HG02938 (cell line): ENCODE measurements around the gene RNF135.
"Not testable (repeated sequence)": the region's sequence is repeated elsewhere in the genome, so short reads cannot be mapped to it uniquely, and the experiment has no call there.

ENCODE experiments used
- ATAC-seq: cut with Tn5 transposase; IDR thresholded peaks from one replicate; pipeline ENCODE4 v1.9.1; 2021; ENCODE audit warnings: mild to moderate bottlenecking, moderate library complexity; ENCODE audit not compliant: unreplicated experiment

Gene RNF135

DNA sequence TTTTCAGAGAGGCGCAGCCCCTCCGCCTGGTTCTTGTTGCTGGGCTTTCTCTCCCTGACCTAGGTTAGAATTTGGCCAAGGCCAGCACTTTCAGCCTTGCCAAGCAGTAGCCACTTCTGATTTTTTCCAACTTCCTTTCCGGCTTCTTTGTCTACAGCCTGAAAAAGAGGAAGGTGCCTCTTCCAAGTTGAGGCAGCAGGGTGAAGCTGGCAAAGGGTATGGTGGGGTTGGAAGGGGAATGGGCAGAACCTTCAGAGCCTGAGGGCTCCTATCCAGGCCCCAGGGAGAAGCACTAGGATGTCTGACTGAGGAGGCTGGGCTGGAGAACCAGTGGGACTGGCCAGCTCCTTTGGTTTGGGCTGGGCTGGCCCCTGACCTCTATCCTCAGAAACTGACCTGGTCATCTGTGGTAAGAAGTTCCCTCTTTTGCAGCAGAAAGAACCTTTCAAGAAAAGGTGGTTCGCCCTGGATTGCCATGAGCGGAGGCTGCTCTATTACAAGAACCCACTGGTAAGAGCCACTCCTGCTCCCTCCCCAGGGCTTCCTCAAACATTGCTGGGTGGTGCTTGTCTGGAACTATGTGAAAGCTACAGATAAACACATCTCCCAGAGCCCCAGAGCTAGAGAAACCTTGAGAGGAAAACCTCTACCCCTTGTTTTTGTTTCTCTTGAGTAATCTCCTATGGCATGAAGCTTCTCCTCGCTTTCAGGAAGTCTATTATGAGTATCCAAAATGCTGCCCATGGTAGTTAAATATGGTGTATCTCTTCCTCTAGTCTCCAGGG is 16.6 kb upstream of the RNF135 start:
- no peak for ATAC-seq

DNA sequence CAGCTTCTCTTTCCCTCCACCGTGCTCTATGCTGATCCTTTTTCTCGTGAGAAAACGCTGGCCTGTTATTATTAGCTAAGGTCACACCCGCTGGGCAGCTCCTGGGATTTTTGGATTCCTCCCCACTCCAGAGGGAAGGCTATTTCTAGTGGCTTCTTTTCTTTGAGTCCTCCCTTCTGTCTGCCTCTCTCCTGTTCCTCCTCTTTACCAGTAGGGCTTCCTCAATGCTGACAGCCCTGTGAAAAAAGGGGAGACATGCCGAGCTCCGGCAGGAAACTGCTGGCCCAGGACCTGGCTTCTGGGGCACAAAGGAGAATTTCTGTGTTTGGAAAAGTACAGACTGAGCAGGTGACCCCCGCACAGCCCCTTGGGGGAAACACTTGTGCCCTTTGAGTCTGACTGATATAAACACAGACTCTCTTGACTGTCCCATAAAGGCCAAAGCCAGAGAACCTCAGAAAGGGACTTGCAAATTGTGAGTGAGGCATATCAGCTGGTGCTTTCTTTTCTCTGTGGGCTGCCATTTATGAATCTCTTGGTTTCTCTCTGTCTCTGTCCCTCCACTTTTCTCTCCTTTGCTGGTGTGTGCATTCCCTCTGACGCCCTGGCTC is 14.0 kb upstream of the RNF135 start:
- ATAC-seq = no peak

DNA sequence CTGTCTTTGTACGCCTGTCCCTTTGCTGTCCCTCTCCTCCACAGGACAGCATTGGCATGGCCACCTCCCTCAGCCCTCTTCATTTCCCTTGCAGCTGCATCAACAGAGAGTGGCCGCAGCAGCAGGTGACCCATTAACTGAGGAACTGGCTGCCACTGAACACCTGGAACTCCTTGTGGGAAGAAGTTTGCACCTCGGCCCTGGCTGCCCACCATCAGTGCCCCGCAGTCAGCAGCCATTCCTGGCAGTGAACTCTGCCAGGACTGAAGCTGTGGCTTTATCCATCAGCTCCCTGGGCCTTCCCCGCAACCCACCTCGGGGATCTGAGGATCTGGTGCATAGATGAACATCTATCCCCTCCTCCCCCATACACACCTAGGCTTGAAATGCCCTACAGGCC is 13.1 kb upstream of the RNF135 start:
- ATAC-seq = no peak

DNA sequence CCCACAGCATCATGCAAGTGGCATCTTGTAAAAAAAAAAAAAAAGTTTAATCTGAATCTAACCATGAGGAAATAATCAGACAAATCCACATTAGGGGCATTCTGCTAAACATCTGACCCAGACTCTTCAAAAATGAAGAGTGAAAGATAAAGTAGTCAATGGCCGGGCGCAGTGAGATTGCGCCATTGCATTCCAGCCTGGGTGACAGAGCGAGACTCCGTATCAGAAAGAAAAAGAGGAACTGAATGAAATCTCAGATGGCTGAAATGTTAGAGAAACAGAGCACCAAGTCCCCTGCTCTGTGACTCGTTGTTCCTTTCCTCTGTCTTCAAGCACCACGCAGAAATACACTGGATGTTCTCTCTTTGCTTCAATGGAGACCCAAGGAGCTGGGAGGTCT is 12.7 kb upstream of the RNF135 start:
- peak; percentile 51 for ATAC-seq

DNA sequence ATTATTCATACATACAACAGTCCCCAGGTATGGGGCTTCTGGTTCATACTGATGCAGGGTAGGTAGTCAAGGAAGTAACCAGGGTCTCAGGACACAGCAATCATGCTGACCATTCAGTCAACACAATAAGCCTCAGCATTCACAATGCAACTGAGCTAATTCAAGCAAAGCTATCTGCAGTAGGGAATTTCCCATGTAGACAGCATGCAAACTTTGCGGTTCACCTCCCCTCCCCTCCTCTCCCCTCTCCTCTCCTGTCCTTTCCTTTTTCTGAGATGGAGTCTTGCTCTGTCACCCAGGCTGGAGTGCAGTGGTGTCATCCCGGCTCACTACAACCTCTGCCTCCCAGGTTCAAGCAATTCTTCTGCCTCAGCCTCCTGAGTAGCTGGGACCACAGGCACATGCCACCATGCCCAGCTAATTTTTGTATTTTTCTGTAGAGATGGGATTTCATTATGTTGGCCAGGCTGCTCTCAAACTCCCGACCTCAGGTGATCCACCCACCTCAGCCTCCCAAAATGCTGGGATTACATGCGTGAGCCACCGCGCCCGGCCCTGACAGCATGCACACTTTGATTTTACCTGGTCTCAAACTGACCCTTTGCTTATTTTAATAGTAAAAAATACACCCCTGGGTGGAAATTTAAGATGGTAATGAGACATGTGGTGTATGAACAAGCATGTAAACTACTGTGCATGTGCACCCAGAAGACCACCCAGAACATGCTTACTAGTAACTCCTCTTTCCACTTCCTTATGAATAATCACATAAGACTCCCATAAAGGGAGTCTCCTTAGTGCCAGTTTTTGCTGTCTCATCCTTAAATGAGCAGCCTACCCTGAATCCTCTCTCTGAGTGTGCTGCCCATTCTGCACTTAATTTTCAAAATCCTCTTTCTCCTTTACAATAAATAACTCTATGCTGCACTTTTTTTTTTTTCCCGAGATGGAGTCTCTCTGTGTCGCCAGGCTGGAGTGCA is 9.3 kb upstream of the RNF135 start:
- ATAC-seq = no peak

DNA sequence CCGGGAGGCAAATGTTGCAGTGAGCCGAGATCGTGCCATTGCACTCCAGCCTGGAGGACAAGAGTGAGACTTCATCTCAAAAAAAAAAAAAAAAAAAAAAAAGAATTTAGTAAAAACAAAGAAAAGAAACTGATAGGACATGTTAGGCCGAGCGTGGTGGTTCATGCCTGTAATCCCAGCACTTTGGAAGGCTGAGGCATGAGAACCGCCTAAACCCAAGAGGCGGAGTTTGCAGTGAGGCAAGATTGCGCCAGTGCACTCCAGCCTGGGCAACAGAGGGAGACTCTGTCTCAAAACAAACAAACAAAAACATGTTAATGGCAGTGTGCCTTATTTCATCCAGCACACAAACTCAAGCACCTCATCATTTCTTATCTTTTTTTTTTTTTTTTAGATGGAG is 6.5 kb upstream of the RNF135 start:
- not testable (repeated sequence) for ATAC-seq

DNA sequence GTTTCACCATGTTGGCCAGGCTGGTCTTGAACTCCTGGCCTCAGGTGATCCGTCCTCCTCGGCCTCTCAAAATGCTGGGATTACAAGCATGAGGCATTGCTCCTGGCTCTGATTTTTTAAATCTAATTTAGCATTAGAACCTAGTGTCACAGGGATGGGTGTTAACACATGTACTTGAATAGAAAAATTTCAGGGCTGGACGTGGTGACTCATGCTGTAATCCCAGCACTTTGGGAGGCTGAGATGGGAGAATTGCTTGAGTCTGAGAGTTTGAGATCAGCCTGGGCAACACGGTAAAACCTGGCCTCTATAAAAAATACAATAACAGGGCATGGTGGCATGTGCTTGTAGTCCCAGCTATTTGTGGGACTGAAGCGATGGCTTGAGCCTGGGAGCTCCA is 6.0 kb upstream of the RNF135 start:
- ATAC-seq = no peak

DNA sequence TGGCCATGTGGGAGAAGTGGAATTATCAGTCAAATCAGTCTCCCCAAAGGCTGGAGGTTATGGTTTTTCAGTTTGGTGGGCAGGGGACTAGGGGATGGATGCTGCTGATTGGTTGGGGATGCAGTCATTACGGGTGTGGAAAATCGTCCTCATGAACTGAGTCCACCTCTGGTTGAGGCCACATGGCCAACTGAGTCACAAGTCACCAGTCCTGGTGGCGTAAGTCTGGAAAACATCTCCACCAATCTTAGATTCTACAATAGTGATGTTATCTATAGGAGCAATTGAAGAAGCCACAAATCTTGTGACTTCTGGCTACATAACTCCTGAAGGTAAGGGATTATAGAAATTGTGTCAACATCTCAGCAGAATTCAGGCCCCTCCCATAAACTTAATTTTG is 5.2 kb upstream of the RNF135 start:
- no peak for ATAC-seq

DNA sequence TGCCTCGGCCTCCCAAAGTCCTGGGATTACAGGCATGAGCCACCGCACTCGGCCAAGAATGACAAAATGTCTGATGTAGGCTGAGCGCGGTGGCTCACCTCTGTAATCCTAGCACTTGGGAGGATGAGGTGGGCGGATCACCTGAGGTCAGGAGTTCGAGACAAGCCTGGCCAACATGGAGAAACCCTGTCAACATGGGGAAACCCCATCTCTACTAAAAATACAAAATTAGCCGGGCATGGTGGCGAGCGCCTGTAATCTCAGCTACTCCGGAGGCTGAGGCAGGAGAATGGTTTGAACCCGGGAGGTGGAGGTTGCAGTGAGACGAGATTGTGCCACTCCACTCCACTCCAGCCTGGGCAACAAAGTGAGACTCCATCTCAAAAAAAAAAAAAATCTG is 2.9 kb upstream of the RNF135 start:
- ATAC-seq = not testable (repeated sequence)

DNA sequence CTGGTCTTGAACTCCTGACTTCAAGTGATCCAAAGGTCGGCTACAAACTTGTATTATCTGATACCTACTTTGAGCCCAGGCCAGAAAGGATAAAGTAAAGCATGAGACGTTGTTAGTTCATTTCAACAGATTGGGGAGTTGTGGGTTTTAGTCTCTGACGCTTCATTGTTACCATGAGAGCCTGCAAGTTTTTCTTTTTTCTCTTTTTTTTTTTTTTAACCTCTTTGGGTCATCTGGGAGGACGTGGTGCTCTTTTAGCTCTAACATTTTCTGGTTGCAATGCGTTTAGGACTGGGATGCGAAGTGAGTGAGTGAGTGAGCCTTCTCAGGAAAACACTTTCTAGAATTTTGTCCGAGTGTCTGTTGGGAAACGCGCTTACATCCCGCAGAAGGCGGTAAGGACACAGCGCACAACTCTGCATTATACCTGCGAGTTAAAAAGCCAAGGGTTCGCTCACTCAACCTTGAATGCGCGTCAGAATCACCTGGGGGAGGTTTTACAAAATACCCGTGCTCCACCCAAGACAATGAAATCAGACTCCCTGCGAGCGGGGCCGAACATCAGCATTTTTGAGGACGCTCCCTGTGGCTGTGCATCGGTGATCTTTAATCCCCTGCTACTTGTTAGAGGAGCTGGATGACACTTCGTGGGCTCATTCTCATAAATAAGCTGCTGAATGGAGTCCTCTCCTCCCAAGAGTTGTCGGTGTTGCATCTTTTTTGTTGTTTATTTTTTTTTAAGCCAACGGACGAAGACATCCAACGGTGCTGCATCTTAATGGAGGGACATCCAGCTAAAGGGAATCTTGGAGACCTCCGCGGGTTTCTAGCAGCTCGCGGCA is 629 bp upstream of the RNF135 start:
- ATAC-seq = no peak

DNA sequence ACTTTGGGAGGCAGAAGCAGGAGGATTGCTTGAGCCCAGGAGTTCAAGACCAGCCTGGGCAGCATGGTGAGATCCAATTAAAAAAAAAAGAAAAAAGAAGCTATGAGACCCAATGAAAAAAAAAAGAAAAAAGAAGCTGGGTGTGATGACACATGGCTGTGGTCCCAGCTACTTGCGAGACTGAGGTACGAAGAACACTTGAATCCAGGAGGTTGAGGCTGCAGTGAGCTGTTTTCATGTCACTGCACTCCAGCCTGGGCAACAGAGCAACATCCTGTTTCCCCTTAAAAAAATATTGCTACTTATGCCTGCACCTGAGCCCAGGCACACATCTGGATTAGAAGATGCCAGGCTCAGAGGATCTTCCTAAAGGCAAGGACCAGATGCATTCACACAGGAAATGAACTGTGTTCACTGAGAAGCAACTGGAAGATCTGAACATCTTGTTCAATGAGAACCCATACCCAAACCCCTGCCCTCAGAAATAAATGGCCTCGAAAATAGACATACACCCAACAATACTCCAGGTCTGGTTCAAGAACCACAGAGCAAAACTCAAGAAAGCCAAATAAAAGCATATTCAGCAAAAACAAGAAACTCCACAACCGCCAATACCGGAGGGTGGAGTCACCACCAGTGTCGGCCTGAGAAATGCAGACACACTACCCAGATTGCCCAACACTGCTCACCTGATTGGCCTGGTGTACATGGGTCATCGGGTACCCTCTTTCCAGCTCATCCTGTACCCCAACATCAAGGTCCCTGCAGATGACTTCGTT is 4.4 kb downstream of the RNF135 start:
- ATAC-seq = no peak

DNA sequence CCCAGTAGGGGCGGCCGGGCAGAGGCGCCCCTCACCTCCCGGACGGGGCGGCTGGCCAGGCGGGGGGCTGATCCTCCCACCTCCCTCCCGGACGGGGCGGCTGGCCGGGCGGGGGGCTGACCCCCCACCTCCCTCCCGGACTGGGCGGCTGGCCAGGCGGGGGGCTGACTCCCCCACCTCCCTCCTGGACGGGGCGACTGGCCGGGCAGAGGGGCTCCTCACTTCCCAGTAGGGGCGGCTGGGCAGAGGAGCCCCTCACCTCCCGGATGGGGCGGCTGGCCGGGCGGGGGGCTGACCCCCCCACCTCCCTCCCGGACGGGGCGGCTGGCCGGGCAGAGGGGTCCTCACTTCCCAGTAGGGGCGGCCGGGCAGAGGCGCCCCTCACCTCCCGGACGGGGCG is 9.1 kb downstream of the RNF135 start:
- not testable (repeated sequence) for ATAC-seq

DNA sequence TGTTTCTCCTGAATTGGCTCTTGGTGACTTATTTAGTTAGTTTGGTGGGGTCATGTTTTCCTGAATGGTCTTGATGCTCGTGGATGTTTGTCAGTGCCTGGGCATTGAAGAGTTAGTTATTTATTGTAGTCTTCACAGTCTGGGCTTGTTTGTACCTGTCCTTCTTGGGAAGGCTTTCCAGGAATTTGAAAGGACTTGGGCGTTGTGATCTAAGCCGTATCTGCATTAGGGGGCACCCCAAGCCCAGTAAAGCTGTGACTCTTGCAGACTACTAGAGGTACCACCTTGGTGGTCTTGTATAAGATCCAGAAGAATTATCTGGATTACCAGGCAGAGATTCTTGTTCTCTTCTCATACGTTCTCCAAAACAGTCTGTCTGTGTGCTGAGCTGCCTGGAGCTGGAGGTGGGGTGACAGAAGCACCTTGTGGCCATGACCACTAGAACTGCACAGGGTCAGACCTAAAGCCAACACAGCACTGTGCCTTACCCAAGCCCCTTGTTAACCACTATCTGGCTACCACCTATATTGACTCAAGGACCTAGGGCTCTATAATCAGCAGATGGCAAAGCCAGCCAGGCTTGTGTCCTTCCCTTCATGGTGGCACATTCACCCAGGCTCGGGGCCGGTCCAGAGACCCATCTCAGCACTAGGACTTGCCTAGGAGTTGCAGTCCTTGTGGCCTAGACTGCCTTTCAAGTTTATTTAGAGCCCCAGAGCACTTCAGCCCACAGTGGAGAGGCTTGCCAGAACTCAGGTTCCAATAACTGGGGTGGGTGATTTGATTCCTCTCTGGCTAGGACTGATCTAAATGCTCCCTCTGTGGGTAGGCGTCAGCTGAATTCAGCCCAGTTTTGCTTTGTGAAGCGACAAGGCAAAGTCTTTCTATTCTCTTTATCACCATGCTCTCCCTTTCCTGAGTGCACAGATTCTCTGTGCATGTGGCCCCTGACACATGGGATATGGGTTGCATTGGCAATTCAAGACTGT is 11.0 kb downstream of the RNF135 start:
- ATAC-seq = no peak

DNA sequence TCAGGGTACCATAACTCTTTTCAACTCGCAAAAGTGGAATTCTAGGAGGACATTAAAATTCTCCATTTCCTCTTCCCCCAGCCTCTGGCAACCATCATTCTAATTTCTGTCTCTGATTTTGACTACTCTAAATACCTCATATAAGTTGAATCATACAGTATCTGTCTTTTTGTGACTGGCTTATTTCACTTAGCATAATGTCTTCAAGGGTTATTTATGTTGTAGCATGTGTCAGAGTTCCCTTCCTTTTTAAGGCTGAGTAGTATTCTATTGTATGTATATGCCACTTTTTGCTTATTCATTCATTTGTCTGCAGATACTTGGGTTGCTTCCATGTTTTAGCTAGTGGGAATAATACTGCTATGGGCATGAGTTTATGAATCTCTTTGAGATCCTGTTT is 12.0 kb downstream of the RNF135 start:
- no peak for ATAC-seq

DNA sequence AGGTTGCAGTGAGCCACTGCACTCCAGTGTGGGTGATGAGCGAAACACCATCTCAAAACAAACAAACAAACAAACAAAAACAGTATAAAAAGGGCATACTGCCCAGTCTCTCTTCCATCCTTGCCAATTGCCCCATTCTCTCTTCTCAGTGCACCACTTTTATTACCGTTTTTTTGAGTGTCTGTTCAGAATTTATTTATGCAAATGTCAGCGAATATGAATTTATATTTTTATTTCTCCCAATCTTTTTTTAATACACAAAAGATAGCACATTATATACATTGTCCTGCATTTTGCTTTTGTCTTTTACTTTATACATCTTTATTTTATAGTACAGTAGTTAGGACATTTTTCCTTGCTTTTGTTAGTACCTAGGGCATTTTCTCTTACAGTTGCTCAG is 19.6 kb downstream of the RNF135 start:
- ATAC-seq = no peak

DNA sequence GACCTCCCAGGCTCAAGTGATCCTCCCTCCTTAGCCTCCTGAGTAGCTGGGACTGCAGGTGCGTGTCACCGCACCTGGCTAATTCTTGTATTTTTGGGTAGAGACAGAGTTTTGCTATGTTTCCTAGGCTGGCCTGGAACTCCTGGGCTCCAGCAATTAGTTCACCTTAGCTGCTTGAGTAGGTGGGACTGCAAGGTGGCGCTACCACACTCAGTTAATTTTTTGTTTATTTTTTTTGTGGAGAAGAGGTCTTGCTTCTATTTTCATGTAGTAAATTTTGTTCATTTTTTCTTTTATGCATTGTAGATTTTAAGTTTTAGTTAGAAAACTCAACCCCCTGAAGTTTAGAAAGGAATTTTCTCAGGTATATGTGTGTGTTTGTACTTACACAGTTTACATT is 21.7 kb downstream of the RNF135 start:
- ATAC-seq = no peak

DNA sequence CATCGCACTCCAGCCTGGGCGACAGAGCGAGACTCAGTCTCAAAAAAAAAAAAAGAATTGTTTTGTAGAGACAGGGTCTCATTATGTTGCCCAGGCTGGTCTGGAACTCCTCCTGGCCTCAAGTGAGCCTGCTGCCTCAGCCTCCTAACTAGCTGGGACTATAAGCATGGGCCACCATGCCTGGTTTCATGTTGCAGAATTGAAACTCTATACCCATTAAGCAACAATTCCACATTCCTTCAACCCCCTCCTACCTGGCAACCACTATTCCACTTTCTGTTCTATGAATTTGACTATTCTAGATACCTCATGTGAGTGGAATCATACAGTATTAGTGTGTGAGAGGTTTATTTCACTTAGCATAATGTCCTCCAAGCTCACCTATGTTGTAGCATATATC is 24.5 kb downstream of the RNF135 start:
- ATAC-seq = no peak

DNA sequence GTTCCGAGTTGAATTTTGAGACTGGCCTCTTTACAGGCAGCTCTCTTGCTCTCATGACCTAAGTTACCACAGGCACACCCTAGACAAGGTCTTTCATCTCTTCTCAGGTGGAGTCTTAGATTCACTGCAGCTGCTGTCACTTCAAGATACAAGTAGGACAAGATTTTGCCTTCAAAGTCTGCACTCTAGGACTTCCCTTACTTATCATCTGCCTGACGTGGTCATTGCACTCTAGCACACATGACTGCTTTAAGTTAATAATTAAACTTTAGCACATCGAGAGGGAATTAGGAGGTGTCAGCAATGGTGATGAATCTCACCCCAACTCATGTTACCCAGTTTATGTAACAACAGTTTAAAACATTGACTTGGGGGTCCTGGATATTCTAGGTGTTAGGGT is 25.6 kb downstream of the RNF135 start:
- no peak for ATAC-seq

DNA sequence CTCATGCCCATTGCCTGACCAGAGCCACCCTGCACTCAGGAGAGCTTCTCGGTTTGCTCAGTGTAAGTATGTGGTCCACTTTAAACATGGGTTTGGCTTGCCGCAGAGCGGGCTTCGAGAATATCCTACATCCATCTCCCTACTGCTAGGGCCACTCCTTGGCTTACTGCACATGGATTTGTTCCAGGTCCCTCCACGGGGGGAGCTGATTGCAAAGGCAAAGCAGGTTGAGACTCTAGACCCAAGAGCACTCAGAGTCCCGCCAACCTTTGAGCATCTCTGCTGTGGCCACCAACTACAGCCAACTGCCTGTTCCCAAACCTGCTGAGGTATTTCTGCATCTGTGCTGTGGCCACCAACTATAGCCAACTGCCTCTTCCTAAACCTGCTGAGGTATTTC is 26.4 kb downstream of the RNF135 start:
- no peak for ATAC-seq
